HG03064 (cell line): ENCODE results near the gene ATP10A.
"Not testable (repeated sequence)": the region's sequence is repeated elsewhere in the genome, so short reads cannot be mapped to it uniquely, and the experiment has no call there.

Experiments
- ATAC-seq: cut with Tn5 transposase; IDR thresholded peaks from one replicate; pipeline ENCODE4 v1.9.1; 2021; ENCODE audit warnings: low read depth; ENCODE audit not compliant: unreplicated experiment

The ATP10A gene

GRCh38 chr15:25860885-25861866, 2.0 kb downstream of the ATP10A start:
- no peak for ATAC-seq

- no peak for ATAC-seq
Measured at GRCh38 chr15:25859838-25860645, 3.1 kb downstream of the ATP10A start.

GRCh38 chr15:25858952-25859760, 4.0 kb downstream of the ATP10A start:
- no peak for ATAC-seq

- ATAC-seq: not testable (repeated sequence)
Measured at GRCh38 chr15:25856059-25856458, 7.1 kb downstream of the ATP10A start.

GRCh38 chr15:25852661-25853524, 10.2 kb downstream of the ATP10A start:
- no peak for ATAC-seq

GRCh38 chr15:25852027-25852426, 11.1 kb downstream of the ATP10A start:
- no peak for ATAC-seq

- peak; percentile 70 for ATAC-seq
Measured at GRCh38 chr15:25850154-25851111, 12.7 kb downstream of the ATP10A start.

- no peak for ATAC-seq
Measured at GRCh38 chr15:25849157-25849921, 13.8 kb downstream of the ATP10A start.

- ATAC-seq: no peak
Measured at GRCh38 chr15:25848784-25849156, 14.4 kb downstream of the ATP10A start.

GRCh38 chr15:25848325-25848724, 14.8 kb downstream of the ATP10A start:
- ATAC-seq: no peak

- no peak for ATAC-seq
Measured at GRCh38 chr15:25847051-25847450, 16.1 kb downstream of the ATP10A start.

- ATAC-seq: no peak
Measured at GRCh38 chr15:25846377-25846776, 16.8 kb downstream of the ATP10A start.

- ATAC-seq: no peak
Measured at GRCh38 chr15:25844981-25845680, 18.0 kb downstream of the ATP10A start.

- ATAC-seq: no peak
Measured at GRCh38 chr15:25844542-25844941, 18.6 kb downstream of the ATP10A start.

- ATAC-seq: no peak
Measured at GRCh38 chr15:25844076-25844475, 19.1 kb downstream of the ATP10A start.

GRCh38 chr15:25839638-25840156, 23.4 kb downstream of the ATP10A start:
- ATAC-seq: no peak

GRCh38 chr15:25838871-25839195, 24.3 kb downstream of the ATP10A start:
- ATAC-seq: no peak
